DMS153 (cell line): ENCODE data around the gene KRTAP9-3.
"Not testable (repeated sequence)": the region's sequence is repeated elsewhere in the genome, so short reads cannot be mapped to it uniquely, and the experiment has no call there.

Experiments
- DNase-seq: peaks from one replicate; lab custom pipeline; 2025; lab: John Stamatoyannopoulos, UW

Gene KRTAP9-3, protein sequence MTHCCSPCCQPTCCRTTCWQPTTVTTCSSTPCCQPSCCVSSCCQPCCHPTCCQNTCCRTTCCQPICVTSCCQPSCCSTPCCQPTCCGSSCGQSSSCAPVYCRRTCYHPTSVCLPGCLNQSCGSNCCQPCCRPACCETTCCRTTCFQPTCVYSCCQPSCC

DNA sequence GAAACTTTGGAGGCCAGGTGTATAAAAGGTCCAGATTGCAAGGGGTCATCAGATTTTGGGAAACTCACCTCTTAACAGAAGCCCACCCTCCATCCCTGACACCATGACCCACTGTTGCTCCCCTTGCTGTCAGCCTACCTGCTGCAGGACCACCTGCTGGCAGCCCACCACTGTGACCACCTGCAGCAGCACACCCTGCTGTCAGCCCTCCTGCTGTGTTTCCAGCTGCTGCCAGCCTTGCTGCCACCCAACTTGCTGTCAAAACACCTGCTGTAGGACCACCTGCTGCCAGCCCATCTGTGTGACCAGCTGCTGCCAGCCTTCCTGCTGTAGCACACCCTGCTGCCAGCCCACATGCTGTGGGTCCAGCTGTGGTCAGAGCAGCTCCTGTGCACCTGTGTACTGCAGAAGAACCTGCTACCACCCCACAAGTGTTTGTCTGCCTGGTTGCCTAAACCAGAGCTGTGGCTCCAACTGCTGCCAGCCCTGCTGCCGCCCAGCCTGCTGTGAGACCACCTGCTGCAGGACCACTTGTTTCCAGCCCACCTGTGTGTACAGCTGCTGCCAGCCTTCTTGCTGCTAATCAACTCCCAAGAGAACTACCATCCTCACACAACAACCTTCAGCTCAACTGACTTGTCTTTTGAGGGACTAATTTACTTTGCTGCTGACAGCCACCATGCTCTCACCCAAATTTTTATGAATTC, at the start of gene KRTAP9-3:
Gene KRTAP9-3 (plus strand): TSS at position 51 of the 707 bp plus-strand sequence. CDS start 53 bp downstream, at position 104.
- peak; percentile 51 for DNase-seq

DNA sequence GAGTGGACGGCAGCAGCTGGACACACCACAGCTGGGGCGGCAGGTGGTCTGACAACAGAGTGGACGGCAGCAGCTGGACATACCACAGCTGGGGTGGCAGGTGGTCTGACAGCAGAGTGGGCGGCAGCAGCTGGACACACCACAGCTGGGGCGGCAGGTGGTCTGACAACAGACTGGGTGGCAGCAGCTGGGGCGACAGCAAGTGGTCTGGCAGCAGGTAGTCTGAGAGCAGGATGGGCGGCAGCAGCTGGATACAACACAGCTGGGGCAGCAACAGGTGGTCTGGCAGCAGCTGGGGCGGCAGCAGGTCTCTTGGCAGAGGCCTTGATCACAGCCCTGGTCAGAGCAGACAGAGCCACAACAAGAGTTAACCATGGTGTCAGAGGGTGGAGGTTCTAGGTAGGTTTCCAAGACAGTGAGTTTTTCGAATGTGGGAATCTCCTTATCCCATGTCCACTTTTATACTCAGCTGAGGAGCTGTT, 47.7 kb upstream of the KRTAP9-3 start, which contains the start of gene KRTAP4-1:
Gene KRTAP4-1 (minus strand): TSS at position 432 of the 482 bp plus-strand sequence. CDS start 57 bp downstream, at position 375.
- no peak for DNase-seq

DNA sequence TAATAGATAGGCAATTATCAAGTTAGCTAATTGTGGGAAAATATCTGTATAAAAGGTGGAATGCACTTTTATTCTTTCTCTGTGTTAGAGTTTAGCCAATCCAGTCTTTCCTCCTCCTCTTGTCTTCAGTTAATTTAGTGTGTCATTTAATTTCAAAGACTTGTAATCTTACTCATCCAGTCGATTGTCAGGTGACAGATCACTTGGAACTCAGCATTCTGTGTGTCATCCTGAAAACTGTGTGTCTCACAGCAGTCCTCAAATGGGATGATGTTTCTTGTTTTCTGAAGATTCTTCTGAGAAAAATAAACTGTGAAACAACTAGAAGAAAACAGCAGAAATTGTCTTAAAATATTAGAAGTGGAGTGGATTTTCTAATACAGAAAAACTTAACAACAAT, 47.2 kb upstream of the KRTAP9-3 start:
- no peak for DNase-seq

GRCh38 chr17:41186872-41187271, 45.4 kb upstream of the KRTAP9-3 start:
- DNase-seq, result no peak

DNA sequence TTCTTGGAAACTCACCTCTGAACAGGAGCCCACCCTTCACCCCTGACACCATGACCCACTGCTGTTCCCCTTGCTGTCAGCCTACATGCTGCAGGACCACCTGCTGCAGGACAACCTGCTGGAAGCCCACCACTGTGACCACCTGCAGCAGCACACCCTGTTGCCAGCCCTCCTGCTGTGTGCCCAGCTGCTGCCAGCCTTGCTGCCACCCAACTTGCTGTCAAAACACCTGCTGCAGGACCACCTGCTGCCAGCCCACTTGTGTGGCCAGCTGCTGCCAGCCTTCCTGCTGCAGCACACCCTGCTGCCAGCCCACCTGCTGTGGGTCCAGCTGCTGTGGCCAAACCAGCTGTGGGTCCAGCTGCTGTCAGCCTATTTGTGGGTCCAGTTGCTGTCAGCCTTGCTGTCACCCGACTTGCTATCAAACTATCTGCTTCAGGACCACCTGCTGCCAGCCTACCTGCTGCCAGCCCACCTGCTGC, 42.4 kb upstream of the KRTAP9-3 start, which contains the start of gene KRTAP9-1:
Gene KRTAP9-1 (plus strand): TSS at position 51 of the 482 bp plus-strand sequence. CDS start 0 bp downstream, at position 51.
- not testable (repeated sequence) for DNase-seq

DNA sequence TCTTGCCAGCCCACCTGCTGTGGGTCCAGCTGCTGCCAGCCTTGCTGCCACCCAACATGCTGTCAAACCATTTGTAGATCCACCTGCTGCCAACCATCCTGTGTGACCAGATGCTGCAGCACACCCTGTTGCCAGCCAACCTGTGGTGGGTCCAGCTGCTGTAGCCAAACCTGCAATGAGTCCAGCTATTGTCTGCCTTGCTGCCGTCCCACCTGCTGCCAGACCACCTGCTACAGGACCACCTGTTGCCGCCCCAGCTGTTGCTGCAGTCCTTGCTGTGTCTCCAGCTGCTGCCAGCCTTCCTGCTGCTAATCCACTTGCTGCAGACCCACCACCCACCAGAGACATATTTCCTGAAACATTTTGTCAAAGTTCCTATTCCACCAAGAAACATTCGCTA, 41.9 kb upstream of the KRTAP9-3 start:
- DNase-seq, result peak; percentile 4

- no peak for DNase-seq
Measured at GRCh38 chr17:41196068-41196467, 36.2 kb upstream of the KRTAP9-3 start.

DNA sequence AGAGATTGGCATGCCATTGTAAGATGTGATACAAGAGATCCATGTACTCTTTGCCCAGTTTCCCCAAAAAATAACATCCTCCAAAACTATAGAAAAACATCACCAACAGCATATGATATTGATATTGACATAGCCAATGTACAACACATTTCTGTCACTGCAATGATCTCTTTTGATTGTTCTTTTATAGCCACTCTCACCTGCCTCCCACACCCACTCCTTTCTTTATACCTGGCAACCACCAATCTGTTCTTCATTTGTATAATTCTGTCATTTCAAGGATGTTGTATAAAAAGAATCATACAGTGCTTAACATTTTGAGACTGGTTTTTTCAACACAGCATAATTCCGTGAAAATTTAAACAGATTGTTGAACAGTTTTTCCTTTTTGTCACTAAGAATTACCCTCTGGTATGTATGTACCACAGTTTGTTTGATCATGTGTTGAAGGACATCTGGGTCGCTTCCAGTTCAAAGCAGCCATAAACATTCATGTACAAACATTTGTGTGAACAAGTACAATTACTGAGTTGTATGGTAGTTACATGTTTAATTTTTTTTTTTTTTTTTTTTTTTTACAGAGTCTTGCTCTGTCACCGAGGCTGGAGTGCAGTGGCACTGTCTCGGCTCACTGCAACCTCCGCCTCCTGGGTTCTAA, 32.7 kb upstream of the KRTAP9-3 start:
- DNase-seq, result peak; percentile 57

GRCh38 chr17:41211845-41212466, 20.3 kb upstream of the KRTAP9-3 start:
- DNase-seq, result peak; percentile 79

DNA sequence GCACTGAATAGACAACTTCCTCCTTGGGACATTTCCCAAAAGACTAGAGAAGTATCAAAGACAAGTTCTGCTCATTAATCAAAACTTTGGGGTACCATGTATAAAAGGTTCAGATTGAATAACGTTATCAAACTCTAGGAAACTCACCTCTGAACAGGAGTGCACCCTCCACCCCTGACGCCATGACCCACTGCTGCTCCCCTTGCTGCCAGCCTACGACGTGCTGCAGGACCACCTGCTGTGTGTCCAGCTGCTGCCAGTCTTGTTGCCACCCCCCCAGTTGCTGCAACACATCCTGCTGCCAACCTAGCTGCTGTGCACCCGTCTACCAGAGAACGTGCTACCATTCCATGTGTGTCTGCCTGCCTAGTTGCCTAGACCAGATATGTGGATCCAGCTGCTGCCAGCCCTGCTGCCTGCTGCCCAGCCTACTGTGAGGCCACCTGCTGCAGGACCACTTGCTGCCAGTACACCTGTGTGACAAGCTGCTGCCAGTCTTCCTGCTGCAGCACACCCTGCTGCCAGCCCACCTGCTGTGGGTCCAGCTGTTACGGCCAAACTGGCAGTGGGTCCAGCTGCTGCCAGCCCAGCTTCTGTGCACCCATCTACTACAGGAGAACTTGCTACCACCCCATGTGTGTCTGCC, 19.6 kb upstream of the KRTAP9-3 start:
- peak; percentile 67 for DNase-seq

DNA sequence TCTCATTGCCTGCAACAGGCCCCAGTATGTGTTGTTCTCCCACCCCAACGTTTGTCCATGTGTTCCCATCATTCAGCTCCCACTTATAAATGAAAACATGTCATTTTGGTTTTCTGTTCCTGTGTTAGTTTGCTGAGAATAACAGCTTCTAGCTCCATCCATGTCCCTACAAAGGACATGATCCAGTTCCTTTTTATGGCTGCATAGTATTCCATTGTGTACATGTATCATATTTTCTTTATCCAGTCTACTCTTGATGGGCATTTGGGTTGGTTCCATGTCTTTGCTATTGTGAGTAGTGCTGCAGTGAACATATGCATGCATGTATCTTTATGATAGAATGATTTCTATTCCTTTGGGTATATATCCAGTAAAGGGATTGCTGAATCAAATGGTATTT, 16.6 kb upstream of the KRTAP9-3 start:
- no peak for DNase-seq

GRCh38 chr17:41223821-41224220, 8.4 kb upstream of the KRTAP9-3 start:
- no peak for DNase-seq

DNA sequence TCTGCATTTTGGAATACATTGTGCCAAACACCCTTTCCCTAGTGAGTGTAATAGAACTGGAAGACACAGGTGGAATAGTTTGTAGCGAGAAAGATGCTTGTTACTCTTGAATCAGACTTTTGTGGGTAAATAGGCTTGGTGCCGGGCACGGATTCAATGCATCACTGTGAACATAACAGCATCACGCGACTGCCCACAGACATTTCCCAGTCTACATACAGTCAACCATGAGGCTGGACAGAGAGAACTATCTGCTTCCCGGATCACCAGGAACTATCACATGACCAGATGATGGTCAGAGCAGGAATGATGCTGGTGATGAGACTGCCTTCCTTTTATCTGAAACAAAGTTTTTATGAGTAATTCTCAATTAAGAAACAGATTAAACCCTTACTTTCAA, 6.2 kb upstream of the KRTAP9-3 start:
- no peak for DNase-seq

DNA sequence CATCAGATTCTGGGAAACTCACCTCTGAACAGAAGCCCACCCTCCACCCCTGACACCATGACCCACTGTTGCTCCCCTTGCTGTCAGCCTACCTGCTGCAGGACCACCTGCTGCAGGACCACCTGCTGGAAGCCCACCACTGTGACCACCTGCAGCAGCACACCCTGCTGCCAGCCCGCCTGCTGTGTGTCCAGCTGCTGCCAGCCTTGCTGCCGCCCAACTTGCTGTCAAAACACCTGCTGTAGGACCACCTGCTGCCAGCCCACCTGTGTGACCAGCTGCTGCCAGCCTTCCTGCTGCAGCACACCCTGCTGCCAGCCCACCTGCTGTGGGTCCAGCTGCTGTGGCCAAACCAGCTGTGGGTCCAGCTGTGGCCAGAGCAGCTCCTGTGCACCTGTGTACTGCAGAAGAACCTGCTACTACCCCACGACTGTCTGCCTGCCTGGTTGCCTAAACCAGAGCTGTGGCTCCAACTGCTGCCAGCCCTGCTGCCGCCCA, 5.6 kb upstream of the KRTAP9-3 start, which contains the start of gene KRTAP9-2:
Gene KRTAP9-2 (plus strand): TSS at position 51 of the 498 bp plus-strand sequence. CDS start 7 bp downstream, at position 58.
- not testable (repeated sequence) for DNase-seq

GRCh38 chr17:41230094-41230493, 2.2 kb upstream of the KRTAP9-3 start:
- DNase-seq, result no peak

DNA sequence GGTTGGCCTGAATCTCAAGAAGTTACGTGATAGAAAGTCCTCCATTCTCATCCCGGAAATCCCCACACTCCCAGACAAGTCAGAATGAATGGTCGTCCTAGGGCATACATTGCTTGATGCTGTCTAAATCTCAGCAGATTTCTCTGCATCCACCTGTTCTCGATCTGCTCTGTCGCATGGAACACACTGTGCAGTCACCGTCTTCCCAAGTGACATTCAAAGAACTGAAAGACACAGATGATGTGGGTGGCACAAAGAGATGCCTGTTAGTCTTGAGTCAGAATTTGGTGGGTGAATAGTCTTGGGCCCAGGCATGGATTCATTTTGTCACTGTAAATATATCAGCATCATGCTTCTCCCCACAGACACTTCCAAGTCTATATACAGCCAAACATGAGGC, 518 bp upstream of the KRTAP9-3 start:
- no peak for DNase-seq

DNA sequence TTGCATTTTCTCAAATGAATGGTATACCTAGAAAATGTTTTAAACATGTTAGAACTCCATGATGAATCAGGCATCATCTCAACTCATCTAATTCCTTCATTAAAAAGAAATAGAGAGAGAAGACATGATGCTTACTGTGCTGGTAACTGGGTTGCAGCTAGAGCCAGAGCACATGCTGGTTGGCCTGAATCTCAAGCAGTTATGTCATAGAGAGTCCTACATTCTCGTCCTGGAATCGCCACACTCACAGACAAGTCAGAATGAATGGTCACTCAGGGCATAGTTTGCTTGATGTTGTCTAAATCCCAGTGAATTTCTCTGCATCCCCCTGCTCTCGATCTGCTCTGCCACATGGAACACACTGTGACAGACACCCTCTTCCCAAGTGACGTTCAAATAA, 4.9 kb downstream of the KRTAP9-3 start:
- DNase-seq, result not testable (repeated sequence)

DNA sequence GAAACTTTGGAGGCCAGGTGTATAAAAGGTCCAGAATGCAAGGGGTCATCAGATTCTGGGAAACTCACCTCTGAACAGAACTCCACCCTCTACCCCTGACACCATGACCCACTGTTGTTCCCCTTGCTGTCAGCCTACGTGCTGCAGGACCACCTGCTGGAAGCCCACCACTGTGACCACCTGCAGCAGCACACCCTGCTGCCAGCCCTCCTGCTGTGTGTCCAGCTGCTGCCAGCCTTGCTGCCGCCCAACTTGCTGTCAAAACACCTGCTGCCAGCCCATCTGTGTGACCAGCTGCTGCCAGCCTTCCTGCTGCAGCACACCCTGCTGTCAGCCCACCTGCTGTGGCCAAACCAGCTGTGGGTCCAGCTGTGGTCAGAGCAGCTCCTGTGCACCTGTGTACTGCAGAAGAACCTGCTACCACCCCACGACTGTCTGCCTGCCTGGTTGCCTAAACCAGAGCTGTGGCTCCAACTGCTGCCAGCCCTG, 5.7 kb downstream of the KRTAP9-3 start, which contains the start of gene KRTAP9-8:
Gene KRTAP9-8 (plus strand): TSS at position 51 of the 489 bp plus-strand sequence. CDS start 53 bp downstream, at position 104.
- DNase-seq, result peak; percentile 12

GRCh38 chr17:41246995-41247787, 14.9 kb downstream of the KRTAP9-3 start:
- DNase-seq, result not testable (repeated sequence)

DNA sequence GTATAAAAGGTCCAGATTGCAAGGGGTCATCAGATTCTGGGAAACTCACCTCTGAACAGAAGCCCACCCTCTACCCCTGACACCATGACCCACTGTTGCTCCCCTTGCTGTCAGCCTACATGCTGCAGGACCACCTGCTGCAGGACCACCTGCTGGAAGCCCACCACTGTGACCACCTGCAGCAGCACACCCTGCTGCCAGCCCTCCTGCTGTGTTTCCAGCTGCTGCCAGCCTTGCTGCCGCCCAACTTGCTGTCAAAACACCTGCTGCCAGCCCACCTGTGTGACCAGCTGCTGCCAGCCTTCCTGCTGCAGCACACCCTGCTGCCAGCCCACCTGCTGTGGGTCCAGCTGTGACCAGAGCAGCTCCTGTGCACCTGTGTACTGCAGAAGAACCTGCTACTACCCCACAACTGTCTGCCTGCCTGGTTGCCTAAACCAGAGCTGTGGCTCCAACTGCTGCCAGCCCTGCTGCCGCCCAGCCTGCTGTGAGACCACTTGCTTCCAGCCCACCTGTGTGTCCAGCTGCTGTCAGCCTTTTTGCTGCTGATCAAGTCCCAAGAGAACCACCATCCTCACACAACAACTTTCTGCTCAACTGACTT, 17.5 kb downstream of the KRTAP9-3 start, which contains the start of gene KRTAP9-4:
Gene KRTAP9-4 (plus strand): TSS at position 51 of the 604 bp plus-strand sequence. CDS start 34 bp downstream, at position 85.
- not testable (repeated sequence) for DNase-seq
